WI38 (cell line): ENCODE data around the gene PFKL.

ENCODE experiments used
- H3K4me3 ChIP-seq: 2 replicates; pipeline ENCODE4 v1.5.1; 2011; ENCODE audit warnings: low read depth, mild to moderate bottlenecking, control low read depth, low read length
- TF ChIP-seq, protein P1 (sequence below): IDR thresholded peaks from 2 replicates; pipeline ENCODE4 v1.5.1; 2012; ENCODE audit warnings: low read depth, mild to moderate bottlenecking, control low read depth, low read length

The PFKL gene

DNA sequence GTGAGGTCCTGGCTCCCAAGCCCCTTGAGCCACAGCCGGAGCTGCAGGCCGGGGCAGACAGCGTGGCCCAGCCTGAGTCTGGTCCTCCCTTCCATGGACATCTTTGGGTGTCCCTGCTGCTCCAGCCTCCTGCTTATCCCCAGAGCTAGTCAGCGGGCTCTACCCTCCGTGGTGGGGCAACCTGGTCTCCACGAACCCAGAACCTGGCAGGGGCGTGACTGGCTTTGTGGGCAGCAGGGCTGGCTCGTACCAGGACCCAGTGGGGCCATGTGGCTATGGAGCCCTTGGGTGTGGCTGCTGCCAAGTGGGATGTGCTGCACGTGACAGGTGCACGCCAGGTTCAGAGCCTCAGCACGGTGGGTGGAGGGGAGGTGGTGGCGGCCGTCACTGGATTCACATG lies 21.0 kb downstream of the PFKL start:
- H3K4me3 ChIP-seq, result no peak overlapping the region
- TF ChIP-seq, protein P1, sequence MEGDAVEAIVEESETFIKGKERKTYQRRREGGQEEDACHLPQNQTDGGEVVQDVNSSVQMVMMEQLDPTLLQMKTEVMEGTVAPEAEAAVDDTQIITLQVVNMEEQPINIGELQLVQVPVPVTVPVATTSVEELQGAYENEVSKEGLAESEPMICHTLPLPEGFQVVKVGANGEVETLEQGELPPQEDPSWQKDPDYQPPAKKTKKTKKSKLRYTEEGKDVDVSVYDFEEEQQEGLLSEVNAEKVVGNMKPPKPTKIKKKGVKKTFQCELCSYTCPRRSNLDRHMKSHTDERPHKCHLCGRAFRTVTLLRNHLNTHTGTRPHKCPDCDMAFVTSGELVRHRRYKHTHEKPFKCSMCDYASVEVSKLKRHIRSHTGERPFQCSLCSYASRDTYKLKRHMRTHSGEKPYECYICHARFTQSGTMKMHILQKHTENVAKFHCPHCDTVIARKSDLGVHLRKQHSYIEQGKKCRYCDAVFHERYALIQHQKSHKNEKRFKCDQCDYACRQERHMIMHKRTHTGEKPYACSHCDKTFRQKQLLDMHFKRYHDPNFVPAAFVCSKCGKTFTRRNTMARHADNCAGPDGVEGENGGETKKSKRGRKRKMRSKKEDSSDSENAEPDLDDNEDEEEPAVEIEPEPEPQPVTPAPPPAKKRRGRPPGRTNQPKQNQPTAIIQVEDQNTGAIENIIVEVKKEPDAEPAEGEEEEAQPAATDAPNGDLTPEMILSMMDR, result no peak

DNA sequence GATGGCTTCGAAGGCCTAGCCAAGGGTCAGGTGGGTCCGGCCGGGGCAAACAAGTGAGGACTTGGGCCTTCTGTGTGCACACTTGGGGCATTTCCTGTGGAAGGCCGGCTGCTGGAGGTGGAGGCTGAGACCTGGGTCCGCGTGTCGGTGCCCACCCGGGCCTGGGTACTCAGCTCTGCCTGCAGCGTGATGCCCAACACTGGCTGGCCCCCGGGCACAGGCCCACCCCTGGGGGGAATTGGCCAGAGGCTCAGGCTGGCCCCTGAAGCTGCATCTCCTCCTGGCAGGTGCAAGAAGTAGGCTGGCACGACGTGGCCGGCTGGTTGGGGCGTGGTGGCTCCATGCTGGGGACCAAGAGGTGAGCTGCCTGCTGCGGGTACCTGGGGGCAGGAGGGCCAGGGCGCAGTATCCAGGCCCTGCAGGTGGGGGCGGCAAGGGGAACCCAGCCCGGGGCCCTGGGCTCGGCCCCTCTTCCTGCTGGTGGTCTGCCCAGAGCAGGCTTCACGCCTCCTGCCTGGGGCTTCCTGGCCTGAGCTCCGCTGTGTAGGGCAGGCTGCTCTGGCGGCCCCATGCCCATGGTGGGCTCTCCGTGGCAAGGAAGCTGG lies 22.1 kb downstream of the PFKL start:
- TF ChIP-seq, protein P1, result no peak
- no peak overlapping the region for H3K4me3 ChIP-seq

DNA sequence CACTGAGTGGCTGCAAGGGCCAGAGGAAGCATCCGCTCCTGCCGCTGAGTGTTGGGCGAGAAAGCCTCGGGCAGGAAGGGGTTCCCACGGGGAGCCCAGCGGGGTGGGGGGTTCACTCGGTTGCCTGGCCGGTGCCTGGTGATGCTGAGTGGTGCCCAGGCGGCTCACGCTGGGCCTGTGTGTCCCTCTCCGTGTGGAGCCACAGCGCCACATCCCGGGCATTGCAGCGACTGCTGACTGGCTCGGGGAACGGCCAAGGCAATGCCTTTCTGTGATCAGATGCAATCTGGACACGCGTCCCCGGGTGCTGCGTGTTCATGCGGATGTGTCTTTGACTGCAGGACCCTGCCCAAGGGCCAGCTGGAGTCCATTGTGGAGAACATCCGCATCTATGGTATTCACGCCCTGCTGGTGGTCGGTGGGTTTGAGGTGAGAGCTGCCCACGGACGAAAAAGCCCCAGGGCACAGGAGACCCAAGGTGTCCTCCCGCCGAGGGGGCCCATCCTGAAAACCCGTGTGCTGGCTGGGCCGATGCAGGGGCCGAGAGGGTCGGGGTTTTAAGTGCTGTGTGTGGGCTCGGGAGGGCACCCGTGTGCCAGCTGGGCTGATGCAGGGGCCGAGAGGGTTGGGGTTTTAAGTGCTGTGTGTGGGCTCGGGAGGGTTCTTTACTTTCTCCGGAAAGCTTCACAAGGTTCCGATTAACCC lies 22.9 kb downstream of the PFKL start:
- TF ChIP-seq, protein P1, result no peak
- no peak overlapping the region for H3K4me3 ChIP-seq

DNA sequence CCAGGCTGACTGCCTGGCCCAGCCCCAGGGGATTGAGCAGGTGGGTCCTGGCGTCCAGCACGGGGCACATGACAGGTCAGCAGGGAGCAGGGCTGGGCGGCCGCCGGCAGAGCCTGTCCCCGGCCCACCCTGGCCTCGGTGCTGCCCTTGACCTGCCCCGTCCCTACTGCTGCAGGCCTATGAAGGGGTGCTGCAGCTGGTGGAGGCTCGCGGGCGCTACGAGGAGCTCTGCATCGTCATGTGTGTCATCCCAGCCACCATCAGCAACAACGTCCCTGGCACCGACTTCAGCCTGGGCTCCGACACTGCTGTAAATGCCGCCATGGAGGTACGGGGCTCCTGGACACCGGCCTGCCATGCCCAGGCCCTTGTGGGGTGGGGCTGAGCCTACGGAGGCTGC lies 23.7 kb downstream of the PFKL start:
- H3K4me3 ChIP-seq, result no peak overlapping the region
- TF ChIP-seq, protein P1, result no peak

DNA sequence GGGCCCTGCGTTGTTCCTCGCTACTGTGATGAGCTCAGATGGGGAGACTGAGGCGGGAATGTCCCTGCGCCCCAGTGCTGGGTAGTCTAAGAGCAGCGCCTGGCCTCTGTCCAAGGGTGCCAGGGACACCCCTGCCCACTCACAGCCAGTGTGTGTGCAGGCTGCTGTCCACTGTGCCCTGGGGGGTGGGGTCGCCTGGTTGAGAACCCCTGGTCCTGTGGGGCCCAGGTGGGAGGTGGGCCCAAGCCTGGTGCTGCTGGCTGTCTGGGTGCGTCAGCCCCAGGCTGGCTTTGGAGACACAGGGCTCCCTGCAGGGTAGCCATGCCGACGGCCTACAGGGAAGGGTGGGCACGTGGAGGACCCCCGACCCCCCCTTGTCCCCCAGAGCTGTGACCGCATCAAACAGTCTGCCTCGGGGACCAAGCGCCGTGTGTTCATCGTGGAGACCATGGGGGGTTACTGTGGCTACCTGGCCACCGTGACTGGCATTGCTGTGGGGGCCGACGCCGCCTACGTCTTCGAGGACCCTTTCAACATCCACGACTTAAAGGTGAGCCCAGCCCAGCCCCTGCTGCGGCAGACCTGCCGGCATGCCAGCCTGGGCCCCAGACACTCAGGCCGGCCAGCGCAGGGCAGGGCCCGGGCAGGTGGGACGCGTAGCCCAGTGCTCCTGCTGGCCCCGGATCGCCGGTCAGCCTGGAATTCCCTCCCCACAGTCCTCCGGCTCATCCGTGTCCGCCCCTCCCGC lies 24.4 kb downstream of the PFKL start:
- TF ChIP-seq, protein P1, result no peak
- H3K4me3 ChIP-seq, result no peak overlapping the region

DNA sequence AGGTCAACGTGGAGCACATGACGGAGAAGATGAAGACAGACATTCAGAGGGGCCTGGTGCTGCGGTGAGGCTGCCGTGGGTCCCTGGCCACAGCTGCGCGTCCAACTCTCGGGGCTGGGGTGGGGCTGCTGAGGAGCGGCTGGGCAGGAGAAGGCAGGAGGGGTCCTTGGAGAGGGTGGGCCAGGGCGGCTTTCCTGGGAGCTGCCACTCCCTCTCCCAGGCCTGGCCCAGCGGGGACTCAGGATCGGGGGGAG lies 24.9 kb downstream of the PFKL start:
- no peak overlapping the region for H3K4me3 ChIP-seq
- TF ChIP-seq, protein P1, result no peak
